Pons (tissue), 1 donor: ENCODE data around the gene NR2F1-AS1.
"Not testable (repeated sequence)": the region's sequence is repeated elsewhere in the genome, so short reads cannot be mapped to it uniquely, and the experiment has no call there.

Experiments used
- DNase-seq: peaks from one replicate; pipeline ENCODE4 v3.0.0-alpha.2; 2016; ENCODE audit warnings: low spot score

The NR2F1-AS1 gene

DNA sequence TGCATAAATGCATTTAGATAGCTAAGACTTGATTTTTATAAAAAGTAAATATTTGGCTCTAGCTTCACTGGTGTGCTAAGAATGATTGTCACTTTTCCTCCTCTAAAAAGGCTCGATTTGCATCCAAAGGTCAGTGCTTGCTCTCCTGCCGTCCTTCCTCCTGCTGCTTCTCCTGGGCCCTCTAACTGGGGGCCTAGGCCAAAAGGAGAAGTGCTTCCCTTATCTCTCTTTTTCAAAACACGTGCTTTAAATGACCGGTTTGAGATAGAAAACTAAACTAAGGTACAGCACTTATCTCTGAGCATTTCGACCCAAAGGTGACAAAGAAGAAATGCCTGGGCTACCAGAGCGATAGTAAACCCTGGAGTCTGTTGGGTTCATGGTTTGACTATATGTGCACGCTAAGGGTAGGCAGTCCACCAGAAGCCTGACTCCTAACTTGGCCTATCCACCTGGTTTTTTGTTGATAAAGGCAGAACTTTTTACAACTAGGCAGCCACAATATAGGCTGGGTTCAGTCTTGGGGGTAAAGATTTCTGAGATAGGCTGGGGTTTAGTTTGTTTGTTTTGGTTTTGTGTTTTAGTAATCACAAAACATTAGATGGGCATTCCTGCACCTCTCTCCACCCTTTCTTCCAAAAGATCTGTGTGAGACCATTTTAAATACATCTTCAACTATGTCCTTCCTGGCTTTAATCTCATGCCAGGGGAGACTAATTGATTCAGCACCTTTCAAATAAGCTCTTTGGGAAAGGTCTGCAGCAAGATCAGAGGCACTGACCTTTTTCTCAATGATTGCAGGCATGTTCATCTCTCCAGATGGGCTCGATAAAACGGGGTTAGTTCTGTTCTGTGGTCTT, 3.8 kb downstream of the NR2F1-AS1 start:
- DNase-seq: no peak

DNA sequence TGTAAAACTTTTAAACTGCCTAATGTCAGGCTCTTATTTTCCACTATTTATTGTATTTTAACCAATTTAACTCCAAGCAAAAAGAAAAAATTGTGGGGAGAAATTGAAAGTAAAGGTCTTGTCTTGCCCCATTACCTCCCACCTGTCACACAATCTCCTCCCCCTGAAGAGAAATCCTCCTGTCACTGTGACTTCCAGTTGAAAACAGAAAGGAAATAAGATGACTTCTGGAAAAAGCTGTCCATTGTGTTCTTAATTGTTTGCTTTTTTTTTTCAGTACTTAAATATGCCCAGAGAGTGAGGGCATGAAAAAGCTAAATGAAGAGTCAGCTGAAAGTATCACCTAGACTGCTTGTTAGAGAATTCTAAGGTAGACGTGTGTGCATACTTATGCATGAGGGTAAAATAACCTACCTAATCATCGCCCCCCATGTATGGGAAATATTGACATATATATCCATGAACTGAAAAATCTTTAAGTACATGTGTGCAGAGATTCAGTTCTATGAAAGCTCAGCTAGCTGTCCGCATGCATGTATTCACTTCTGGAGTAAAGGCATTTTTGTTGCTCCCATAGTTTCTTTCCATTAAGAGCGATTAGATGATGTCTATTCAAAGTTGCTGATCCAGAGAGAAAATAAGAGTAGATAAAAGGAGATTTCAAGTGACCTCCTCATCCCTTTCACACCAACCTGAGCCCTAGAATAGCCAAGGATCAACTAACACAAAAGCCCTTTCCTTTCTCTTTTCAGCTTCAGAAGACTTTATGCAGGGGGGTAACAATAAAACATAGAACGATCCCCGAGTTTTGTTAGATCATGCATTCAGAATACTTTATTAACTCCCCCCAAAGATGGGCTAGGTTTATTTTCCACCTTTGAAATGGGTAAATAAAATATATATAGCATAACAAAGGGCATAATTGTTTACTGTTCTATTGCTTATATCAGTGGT, 5.3 kb downstream of the NR2F1-AS1 start:
- DNase-seq: no peak

DNA sequence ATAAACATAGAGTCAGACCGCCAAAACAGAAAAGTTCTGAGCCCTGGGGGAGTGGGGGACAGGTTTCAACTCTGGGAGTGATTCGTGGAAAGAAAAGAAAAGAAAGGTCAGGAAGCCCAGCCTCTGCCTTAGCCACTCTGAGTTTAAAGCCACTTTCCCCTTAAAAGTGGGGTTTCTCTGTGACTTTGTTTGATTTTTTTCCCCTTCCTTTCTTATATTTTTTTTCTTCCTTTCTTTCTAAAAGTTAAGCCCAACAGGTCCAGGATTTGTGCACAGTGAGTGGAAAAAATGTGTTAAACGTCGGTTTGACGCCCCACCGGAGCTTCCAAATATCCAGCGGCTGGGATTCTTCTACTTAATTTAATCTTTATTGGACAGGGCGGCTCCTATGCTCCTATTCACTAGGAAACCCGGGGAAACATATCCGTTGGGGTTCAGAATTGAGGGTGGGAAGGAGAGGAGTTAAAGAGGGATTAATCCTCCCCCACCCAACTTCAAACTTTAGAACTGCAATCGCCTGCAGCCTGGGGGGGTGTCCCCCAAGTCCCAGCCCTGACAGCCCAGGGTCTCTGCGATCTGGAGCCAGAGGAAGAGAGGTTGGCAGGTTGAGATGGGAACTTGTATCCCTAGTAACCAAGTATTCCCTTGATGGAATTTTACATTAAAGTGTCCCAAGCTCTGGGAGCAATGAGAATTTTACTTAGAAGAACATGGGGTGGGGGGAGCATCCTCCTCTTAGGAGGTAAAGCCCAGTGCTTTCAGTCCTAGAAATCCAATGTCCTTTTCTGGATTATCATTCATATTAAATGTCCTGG, 6.3 kb downstream of the NR2F1-AS1 start:
- DNase-seq: no peak

DNA sequence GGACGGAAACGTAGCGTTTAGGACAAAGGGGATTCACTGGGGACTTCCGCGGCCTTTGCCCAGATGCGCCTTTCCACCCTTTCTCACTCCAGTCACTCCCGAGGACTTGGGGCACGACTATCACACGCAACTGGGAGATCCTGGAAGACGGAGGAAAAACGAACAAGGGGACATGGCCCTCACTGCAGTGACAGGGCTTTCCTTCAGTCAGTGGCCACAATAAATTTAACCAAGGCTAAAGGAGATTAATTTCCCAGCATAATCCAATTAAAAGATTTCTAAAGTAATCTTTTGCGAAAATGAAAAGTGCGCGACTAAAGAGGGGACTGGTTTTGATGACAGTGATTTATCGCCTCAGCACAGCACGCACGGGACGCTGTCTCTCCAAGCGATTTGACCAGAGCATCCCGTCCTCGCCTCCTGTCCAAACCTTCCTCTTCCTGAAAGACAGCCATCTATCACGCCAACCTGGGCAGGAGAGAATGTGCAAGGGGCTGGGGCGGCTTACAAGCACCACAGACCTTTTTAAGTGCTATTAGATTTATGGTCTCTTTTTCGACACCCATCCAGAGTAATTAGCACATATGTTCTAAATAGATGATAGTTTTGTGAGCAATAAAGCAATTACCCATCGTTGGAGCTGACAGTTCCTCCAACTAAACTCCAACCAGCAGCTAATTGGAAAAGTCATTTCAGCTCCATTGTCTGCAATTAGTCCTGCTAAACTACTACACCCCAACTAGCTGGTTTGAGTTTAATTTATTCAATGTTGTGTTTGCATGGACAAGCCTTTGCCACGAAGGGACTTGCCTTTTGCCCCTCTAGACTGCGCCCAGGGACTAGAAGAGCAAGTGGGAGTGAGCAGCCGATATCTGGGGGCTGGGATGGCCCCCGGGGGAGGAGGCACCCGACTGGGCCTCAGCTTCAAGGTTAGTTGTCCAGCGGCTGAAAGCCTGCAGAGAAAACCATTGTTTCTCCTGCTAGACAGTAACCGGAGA, 7.4 kb downstream of the NR2F1-AS1 start:
- no peak for DNase-seq

GRCh38 chr5:93572608-93573353, 8.2 kb downstream of the NR2F1-AS1 start:
- no peak for DNase-seq

GRCh38 chr5:93572101-93572607, 8.9 kb downstream of the NR2F1-AS1 start:
- no peak for DNase-seq

DNA sequence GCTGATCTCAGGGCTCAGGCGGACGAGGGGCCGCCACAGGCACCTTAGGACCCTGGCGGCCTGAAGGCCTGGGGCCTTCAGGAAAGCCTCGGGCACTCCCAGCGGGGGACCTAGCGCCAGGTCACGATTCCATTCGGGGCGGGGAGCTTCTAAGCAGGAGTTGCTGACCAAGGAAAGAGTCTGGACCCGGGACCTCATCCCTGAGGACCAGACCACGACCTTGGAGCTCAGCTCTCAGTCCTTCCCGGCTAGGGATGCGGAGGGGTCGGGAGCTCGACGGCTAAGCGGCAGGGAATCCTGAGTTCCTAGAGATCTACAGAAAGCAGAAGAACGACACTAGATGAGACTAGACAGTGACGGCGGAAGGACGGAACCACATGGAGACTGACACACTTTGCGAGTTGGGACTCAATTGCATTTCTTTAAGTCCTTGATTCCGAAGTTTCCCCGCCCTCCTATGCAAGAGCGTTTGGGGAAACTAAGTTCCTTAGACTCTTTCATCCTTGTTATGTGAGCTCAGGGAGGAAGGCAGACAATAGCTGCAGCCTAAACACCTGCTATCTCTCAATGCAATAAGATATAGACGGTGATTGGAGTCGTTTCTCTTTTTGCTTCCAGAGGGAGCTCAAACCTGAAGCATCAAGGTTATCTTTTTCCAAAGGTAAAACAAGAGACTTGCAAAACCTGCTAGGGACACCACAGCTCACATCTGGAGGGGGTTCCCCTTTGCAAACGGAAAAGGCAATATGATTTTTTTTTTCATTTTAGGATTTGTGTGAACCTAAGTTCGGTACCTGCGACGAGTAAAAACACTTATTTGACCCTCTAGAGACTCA, 9.7 kb downstream of the NR2F1-AS1 start:
- no peak for DNase-seq

DNA sequence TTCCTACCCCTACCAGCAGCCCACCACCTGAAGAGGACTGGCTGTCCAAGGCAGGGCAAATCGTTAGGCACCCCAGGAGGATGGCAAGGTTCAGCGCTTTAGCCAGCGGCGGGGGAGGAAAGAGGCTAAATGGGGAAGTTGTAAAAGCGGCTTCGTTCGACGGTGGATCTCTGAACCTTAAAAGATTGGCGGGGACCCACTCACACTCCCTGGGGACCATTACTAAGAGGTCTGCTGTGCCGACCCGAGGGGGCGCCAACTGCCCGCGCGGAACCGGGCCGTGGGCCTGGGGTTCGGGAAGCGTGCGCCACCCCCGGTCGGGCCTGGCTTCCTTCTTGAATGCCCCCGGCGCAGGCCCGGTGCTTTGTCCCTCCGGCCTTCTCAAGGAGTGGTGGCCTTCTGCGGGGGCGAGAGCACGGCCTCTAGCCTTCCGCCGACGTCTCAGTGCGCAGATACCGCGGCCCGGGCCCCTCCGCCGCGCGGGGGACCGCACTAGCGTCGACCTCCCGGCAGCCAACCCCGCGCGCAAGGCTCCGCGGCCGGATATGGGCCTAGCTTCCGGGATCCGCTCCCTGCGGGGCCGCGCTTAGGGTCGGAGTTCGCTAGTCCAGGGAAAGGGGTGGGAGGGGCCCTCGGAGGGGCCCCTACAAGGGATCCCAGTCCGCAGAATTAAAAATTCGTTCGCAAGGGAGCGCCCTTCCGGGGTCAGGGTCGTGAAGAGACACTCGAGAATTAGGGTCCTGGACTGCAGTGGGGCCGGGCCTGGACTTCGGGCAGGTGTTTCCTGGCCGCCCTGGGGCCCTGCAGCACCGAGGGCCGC, 10.5 kb downstream of the NR2F1-AS1 start:
- no peak for DNase-seq

DNA sequence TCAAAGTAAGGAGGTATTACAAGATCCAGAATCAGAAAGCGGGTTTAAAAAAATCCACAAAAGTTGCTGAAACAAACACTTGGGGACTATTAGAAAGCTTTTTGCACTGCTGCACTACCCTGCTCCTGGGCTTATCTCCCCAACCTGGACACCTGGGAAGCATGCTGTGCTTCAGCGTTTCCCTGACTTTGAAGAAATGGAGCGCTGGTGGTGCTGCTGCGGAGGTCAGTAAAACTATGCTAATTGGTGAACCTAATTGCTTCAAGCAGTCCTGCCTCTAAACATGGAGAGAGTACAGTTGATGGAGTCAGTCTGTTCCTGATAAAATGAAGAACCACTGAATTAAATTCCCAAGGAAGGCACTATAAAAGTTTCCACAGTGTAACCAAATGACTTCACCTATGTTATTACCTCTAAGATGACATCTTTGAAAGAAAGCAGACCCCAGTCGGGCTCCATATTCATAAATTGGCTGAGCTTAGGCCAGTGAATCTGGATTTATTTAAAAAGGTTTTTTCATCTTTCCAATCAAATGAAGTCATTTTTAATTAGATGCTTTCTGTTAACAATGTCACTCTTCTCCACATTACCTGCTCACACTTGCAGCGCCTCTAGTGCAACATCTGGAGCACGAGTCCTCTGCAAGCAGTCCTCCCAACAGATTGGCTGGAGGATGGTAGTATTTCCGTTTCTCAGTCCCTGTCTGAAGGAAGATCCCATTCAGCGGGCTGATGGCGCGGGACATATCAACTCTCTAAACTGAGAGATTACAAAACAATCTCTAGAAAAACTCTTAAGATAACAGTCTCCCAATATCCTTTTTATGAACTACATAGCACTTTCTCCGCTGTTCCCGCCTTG, 11.5 kb downstream of the NR2F1-AS1 start:
- no peak for DNase-seq

DNA sequence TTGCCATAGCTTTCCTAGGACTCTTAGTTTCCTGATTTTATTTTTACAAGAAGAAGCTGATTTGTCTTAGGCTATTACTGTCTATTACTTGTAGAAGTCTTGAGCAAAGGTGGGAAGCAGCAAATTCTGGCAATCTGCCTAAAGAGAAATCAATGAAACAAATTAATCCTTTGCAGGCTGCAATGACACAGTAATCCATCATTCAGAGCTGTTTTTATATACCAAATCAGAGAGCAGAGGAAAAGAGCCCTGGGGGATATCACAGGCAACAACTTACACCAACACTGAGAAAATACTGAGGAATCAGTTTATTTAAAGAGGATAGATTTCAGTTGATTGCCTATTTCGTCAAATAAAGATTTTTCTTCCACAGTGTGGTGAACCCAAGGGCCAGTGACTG, 13.6 kb downstream of the NR2F1-AS1 start:
- DNase-seq: no peak

DNA sequence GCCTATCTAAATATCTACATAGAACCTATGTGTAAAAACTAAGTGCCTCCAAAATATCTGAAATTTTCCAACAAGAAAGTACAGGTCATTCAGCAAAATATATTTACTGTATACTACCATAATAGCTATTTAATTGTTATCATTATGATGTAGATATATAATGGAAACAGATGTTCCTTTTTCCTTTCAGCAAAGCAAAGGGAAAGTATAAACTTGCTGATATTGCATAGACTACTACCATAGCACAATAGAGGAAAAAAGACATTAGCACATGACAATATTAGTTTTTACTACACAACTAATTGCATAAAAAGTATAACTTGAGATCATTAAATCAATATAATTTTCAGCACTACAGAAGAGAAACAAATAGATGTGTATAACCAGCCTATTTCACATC, 14.9 kb downstream of the NR2F1-AS1 start:
- no peak for DNase-seq

- no peak for DNase-seq
Measured at GRCh38 chr5:93557021-93557604, 23.9 kb downstream of the NR2F1-AS1 start.

DNA sequence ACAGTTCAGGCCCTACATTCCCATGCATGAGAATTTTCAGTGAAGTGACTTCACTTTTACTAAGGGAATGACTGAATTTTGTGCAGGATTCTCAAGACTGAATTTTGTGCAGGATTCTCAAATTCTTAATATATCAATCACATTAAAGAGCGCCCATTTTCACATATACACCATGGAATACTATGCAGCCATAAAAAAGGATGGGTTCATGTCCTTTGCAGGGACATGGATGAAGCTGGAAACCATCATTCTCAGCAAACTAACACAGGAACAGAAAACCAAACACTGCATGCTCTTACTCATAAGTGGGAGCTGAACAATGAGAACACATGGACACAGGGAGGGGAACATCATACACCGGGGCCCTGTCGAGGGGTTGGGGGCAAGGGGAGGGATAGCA, 31.4 kb downstream of the NR2F1-AS1 start:
- DNase-seq: not testable (repeated sequence)

DNA sequence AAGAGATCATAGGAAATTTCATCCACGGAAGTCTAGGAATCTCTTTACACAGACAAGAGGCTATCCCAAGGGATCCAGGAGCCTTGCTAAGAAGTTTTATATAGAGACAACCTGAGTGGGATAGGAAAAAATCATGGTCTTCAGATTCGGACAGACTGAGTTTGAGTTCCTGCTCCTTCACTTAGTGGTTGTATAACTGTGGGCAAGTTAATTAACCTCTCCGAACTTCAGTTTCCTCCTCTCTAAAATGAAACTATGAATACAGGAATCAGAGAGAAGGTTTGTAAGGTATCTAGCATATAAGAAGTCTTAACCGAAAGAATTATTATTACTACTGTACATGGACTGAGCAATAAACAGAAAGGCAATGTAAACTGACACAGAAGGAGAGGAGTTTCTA, 35.1 kb downstream of the NR2F1-AS1 start:
- DNase-seq: no peak

GRCh38 chr5:93532370-93532769, 48.6 kb downstream of the NR2F1-AS1 start:
- peak; percentile 75 for DNase-seq

DNA sequence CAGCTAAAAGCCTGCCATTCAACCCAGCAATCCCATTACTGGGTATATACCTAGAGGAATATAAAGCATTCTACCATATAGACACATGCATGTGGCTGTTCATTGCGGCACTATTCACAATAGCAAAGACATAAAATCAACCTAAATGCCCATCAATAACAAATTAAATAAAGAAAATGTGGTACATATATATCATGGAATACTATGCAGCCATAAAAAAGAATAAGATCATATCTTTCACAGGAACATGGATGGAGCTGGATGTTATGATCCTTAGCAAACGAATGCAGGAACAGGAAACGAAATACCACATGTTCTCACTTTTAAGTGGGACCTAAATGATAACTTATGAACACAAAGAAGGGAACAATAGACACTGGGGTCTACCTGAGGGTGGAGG, 59.2 kb downstream of the NR2F1-AS1 start:
- DNase-seq: not testable (repeated sequence)

DNA sequence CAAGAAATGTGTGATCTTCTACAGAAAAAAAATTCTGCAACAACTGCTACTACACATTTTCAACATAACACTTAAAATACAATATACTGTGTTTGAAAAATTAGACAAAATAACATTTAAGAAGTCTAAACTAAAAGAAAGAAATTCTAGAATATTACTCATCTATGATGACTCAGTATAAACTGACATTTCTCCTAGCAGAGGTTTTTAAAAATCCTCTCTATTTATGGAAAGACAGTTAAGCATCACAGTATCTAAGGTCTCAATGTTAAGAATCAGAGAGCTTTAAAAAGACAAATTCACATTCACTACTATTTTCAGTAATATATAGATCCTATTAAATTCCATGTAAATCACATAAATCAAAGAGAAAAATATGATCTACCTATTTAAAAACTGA, 61.3 kb downstream of the NR2F1-AS1 start:
- no peak for DNase-seq
